H1 (cell line): ENCODE measurements around the gene TMEM269. TPM values are rescaled to one million over a fixed set of nuclear protein-coding genes. Genes with fewer than 3 reads are reported as not detected.

Experiments
- CTCF ChIA-PET: fragments of 300-600 bp; sonication (Branson Sonifier 250); formaldehyde crosslinking; loops from one replicate; lab custom pipeline; 2021; ENCODE audit not compliant: partially characterized antibody; lab: Charles Lee
- POLR2A ChIA-PET: fragments of 300-600 bp; sonication (Branson Sonifier 250); formaldehyde crosslinking; loops from one replicate; lab custom pipeline; 2021; ENCODE audit warnings: inconsistent platforms; ENCODE audit not compliant: partially characterized antibody; lab: Charles Lee
- DNase-seq, 2 experiments: peaks; one replicate each; pipeline versions ENCODE4 v3.0.0 to v3.0.0-alpha.2; 2010 to 2022; ENCODE audit warnings: low spot score in 2 of 2, low read depth in 1 of 2, mixed read lengths in 1 of 2
- FAIRE-seq: peaks from 2 replicates; lab custom pipeline; 2011; peaks lifted over from hg19 to GRCh38; lab: Jason Lieb, UNC
- H2AFZ ChIP-seq: 2 replicates; pipeline ENCODE4 v1.8.1; 2012; ENCODE audit warnings: low read length, inconsistent platforms
- H2AK5ac ChIP-seq: 2 replicates; pipeline ENCODE4 v1.6.1; 2013; ENCODE audit warnings: low read depth, low read length
- H2BK120ac ChIP-seq: replicated peaks from 2 replicates; pipeline ENCODE3; 2013; ENCODE audit warnings: low read depth, low read length, inconsistent platforms
- H2BK12ac ChIP-seq: 2 replicates; pipeline ENCODE4 v1.6.1; 2013; ENCODE audit warnings: low read depth, low read length
- H2BK15ac ChIP-seq: 2 replicates; pipeline ENCODE4 v1.6.1; 2013; ENCODE audit warnings: low read length
- H2BK20ac ChIP-seq: 2 replicates; pipeline ENCODE4 v1.6.1; 2013; ENCODE audit warnings: low read length
- H2BK5ac ChIP-seq: 2 replicates; pipeline ENCODE4 v1.6.1; 2013; ENCODE audit warnings: low read depth, low read length
- H3K14ac ChIP-seq: 2 replicates; pipeline ENCODE4 v1.6.1; 2013; ENCODE audit warnings: inconsistent platforms; ENCODE audit not compliant: insufficient read length
- H3K18ac ChIP-seq: 2 replicates; pipeline ENCODE4 v1.6.1; 2013; ENCODE audit warnings: low read length; ENCODE audit errors: extremely low read depth
- H3K23ac ChIP-seq: 2 replicates; pipeline ENCODE4 v1.6.1; 2013; ENCODE audit warnings: inconsistent platforms; ENCODE audit not compliant: insufficient read length
- H3K23me2 ChIP-seq: 2 replicates; pipeline ENCODE4 v1.6.1; 2013; ENCODE audit warnings: low read depth, low read length
- H3K27ac ChIP-seq: 2 replicates; pipeline ENCODE4 v1.6.1; 2011; ENCODE audit warnings: low read depth, low read length, inconsistent platforms
- H3K27me3 ChIP-seq, 4 experiments: replicated peaks in 1 of 4; 1 replicate in 1 of 4; 2 replicates in 3 of 4; pipeline versions ENCODE4 v1.6.1 to v1.8.1; 2011 to 2013; ENCODE audit warnings: low read length in 3 of 4, mild to moderate bottlenecking in 3 of 4, inconsistent platforms in 2 of 4, mixed read lengths in 2 of 4, moderate library complexity in 1 of 4; ENCODE audit not compliant: control insufficient read depth in 3 of 4, insufficient read depth in 3 of 4; ENCODE audit errors: extremely low read depth in 1 of 4
- H3K36me3 ChIP-seq, 4 experiments: 2 replicates each; pipeline versions ENCODE4 v1.6.1 to v1.8.1; 2011 to 2013; ENCODE audit warnings: mild to moderate bottlenecking in 4 of 4, low read length in 3 of 4, moderate library complexity in 2 of 4, control low read depth in 1 of 4, inconsistent platforms in 1 of 4; ENCODE audit not compliant: insufficient read depth in 4 of 4, control insufficient read depth in 2 of 4
- H3K4ac ChIP-seq: replicated peaks from 2 replicates; pipeline ENCODE3; 2013; ENCODE audit warnings: low read length, low read depth, mixed read lengths, inconsistent platforms; ENCODE audit not compliant: insufficient read length
- H3K4me1 ChIP-seq, 4 experiments: replicated peaks in 1 of 4; 1 replicate in 1 of 4; 2 replicates in 3 of 4; pipeline versions ENCODE4 v1.6.1 to v1.8.1; 2011 to 2013; ENCODE audit warnings: low read length in 3 of 4, inconsistent platforms in 2 of 4, mixed read lengths in 1 of 4; ENCODE audit not compliant: insufficient read depth in 4 of 4, control insufficient read depth in 3 of 4
- H3K4me2 ChIP-seq, 2 experiments: 2 replicates each; pipeline versions ENCODE4 v1.6.1 to v1.8.1; 2011 to 2013; ENCODE audit warnings: low read depth in 2 of 2, low read length in 2 of 2, control low read depth in 1 of 2, inconsistent platforms in 1 of 2, mild to moderate bottlenecking in 1 of 2; ENCODE audit not compliant: insufficient read depth in 1 of 2
- H3K4me3 ChIP-seq, 4 experiments: fragments of 200-600, 300-600 bp in 1 of 4; sonication (generic), shearing (Covaris generic), sonication (Bioruptor Twin) in 1 of 4; 2 replicates each; pipeline versions ENCODE4 v1.5.1 to v1.8.1; 2011 to 2016; ENCODE audit warnings: low read length in 4 of 4, low read depth in 3 of 4, control low read depth in 2 of 4, inconsistent platforms in 2 of 4, mild to moderate bottlenecking in 2 of 4, mixed read lengths in 1 of 4, moderate library complexity in 1 of 4; ENCODE audit not compliant: insufficient read depth in 2 of 4; ENCODE audit errors: extremely low read depth in 1 of 4
- H3K56ac ChIP-seq: replicated peaks from 2 replicates; pipeline ENCODE3; 2013; ENCODE audit warnings: low read depth, mild to moderate bottlenecking, mixed read lengths, low read length, inconsistent platforms; ENCODE audit not compliant: insufficient read length
- H3K79me1 ChIP-seq: 2 replicates; pipeline ENCODE4 v1.6.1; 2013; ENCODE audit warnings: low read depth, low read length, control low read depth
- H3K79me2 ChIP-seq, 2 experiments: 2 replicates each; pipeline versions ENCODE4 v1.6.1 to v1.8.1; 2012 to 2013; ENCODE audit warnings: low read length in 2 of 2, mild to moderate bottlenecking in 2 of 2, inconsistent platforms in 1 of 2; ENCODE audit not compliant: insufficient read depth in 2 of 2, control insufficient read depth in 1 of 2
- H3K9ac ChIP-seq, 4 experiments: replicated peaks in 1 of 4; 1 replicate in 1 of 4; 2 replicates in 3 of 4; pipeline versions ENCODE4 v1.6.1 to v1.8.1; 2011 to 2013; ENCODE audit warnings: low read depth in 3 of 4, low read length in 3 of 4, control low read depth in 2 of 4, mild to moderate bottlenecking in 2 of 4, moderate library complexity in 2 of 4, inconsistent platforms in 1 of 4; ENCODE audit errors: extremely low read depth in 1 of 4
- H3K9me3 ChIP-seq, 2 experiments: 2 replicates each; pipeline versions ENCODE4 v1.6.1 to v1.8.1; 2012 to 2013; ENCODE audit warnings: mild to moderate bottlenecking in 2 of 2, moderate library complexity in 2 of 2, control low read depth in 1 of 2, inconsistent platforms in 1 of 2, low read depth in 1 of 2, low read length in 1 of 2, mixed read lengths in 1 of 2; ENCODE audit not compliant: insufficient read depth in 2 of 2
- H4K20me1 ChIP-seq, 2 experiments: replicated peaks in 1 of 2; 2 replicates each; pipeline versions ENCODE3 to v1.8.1; 2011 to 2013; ENCODE audit warnings: inconsistent platforms in 2 of 2, low read length in 2 of 2, mild to moderate bottlenecking in 1 of 2; ENCODE audit not compliant: insufficient read depth in 2 of 2, control insufficient read depth in 1 of 2
- H4K5ac ChIP-seq: 2 replicates; pipeline ENCODE4 v1.6.1; 2013; ENCODE audit warnings: low read length, low read depth, mixed read lengths, inconsistent platforms; ENCODE audit not compliant: insufficient read length
- H4K8ac ChIP-seq: 2 replicates; pipeline ENCODE4 v1.8.0; 2013; ENCODE audit warnings: mild to moderate bottlenecking, moderate library complexity, low read length, inconsistent platforms; ENCODE audit not compliant: insufficient read depth; ENCODE audit errors: extremely low read depth
- H4K91ac ChIP-seq: replicated peaks from 2 replicates; pipeline ENCODE3; 2013; ENCODE audit warnings: low read length, mixed read lengths, inconsistent platforms; ENCODE audit not compliant: insufficient read length
- EP300 ChIP-seq, 2 experiments: IDR thresholded peaks; 1 replicate in 1 of 2; 2 replicates in 1 of 2; pipeline ENCODE4 v1.6.1; 2011 to 2012; ENCODE audit warnings: low read depth in 2 of 2, low read length in 2 of 2, mild to moderate bottlenecking in 2 of 2, borderline replicate concordance in 1 of 2, inconsistent platforms in 1 of 2, moderate library complexity in 1 of 2
- WGBS, 2 experiments: shearing (Covaris generic) in 1 of 2; methylation state at CpG; one replicate each; pipeline versions ENCODE4 v1.1.6 to v1.1.7; 2013 to 2015; ENCODE audit warnings: low lambda C conversion rate in 2 of 2, mixed read lengths in 2 of 2, inconsistent platforms in 1 of 2, low coverage in 1 of 2, missing lambda C conversion rate in 1 of 2; ENCODE audit not compliant: insufficient replicate concordance in 2 of 2, insufficient coverage in 1 of 2, insufficient read length in 1 of 2; ENCODE audit errors: extremely low coverage in 1 of 2, missing lambda C conversion rate in 1 of 2; 5-methylcytosine and 5-hydroxymethylcytosine counted together
- polyA plus RNA-seq, 7 experiments: library from polyadenylated mRNA; depleted of rRNA in 3 of 7; stranded (reverse) in 5 of 7; unstranded in 2 of 7; fragments of >200 nt in 5 of 7; fragments of 200-250 nt in 2 of 7; gene quantifications; 1 replicate in 5 of 7; 2 replicates in 1 of 7; 4 replicates in 1 of 7; pipeline versions ENCODE4 v1.2.1 to v1.2.3, GENCODE V29; 2011 to 2013; ENCODE audit warnings: missing spikeins in 2 of 7, mixed read lengths in 2 of 7
- total RNA-seq: library from RNA; stranded (reverse); fragmentation: NEBNext Ultra II Directional; extraction: Animal tissue kit (Norgen Biotek cat#: 25700); gene quantifications from 2 replicates; pipeline ENCODE4 v1.2.1, GENCODE V29; 2021

The TMEM269 gene
- total and polyA plus RNA-seq, 2 of the 8 experiments (the other 6 are each of a cell fraction or from before 2014, with no cell fraction given): 0.14 to 0.35 TPM

GRCh38 chr1:42752284-42752683, 32.5 kb upstream of the TMEM269 start:
- Histone ChIP-seq H3K9ac (no peak overlapping the region), H3K23ac (no peak overlapping the region), H3K4me1 (no peaks in the 10 kb centered on the region), H4K91ac (no peak overlapping the region), H3K27ac (no peak overlapping the region), H3K79me1 (no peaks in the 10 kb centered on the region), H3K36me3 (peaks cover 23 to 71% (median 43%) of the 10 kb centered on the region in 4 experiments), H3K23me2 (no peaks in the 10 kb centered on the region), H4K8ac (no peak overlapping the region), H2AK5ac (no peak overlapping the region), H2BK15ac (no peak overlapping the region)
- 94% methylated on average over 6 of the region's 6 CpGs; no CpG with 5 or more reads in 1 of the 2 experiments for WGBS, 2 experiments
- CTCF ChIA-PET: interaction anchor here (0.6 to 1.5 kb wide), 8 partner anchors 10 to 577 kb away, joined by 3 to 5 read pairs (median 3); partner anchors contain the start of gene CLDN19
- no peak for TF ChIP-seq EP300 (IDR thresholded peaks at IDR 0.05; ENCODE audit: borderline replicate concordance in 1 of 2, low read depth in 2 of 2, low read length in 2 of 2)
- TF ChIP-seq, all 59 proteins: peak for 0
- FAIRE-seq (no peak), DNase-seq (no peak)
- Histone ChIP-seq H3K56ac (no peak overlapping the region), H4K5ac (no peak overlapping the region), H3K18ac (no peak overlapping the region), H3K4me2 (no peak overlapping the region), H3K79me2 (no peaks in the 10 kb centered on the region), H2BK12ac (no peak overlapping the region), H4K20me1 (peaks cover 0 to 4% of the 10 kb centered on the region in 2 experiments), H2BK5ac (no peak overlapping the region), H3K14ac (no peak overlapping the region), H3K4ac (no peak overlapping the region), H3K9me3 (peaks cover 4 to 9% of the 10 kb centered on the region in 2 experiments; a peak in 3 of 4 replicates), H3K4me3 (no peak overlapping the region), H2BK120ac (no peak overlapping the region), H2AFZ (no peak overlapping the region), H3K27me3 (no peaks in the 10 kb centered on the region), H2BK20ac (no peak overlapping the region)
- POLR2A ChIA-PET: interaction anchor here (0.9 to 2.3 kb wide), 3 partner anchors 10 to 70 kb away, joined by 3 to 8 read pairs (median 3); partner anchors contain the start of gene YBX1
